ENCODE measurements around the gene LONP1. TPM values are rescaled to one million over a fixed set of nuclear protein-coding genes. Genes with fewer than 3 reads are reported as not detected.
"Not testable (repeated sequence)": the region's sequence is repeated elsewhere in the genome, so short reads cannot be mapped to it uniquely, and the experiment has no call there.

The LONP1 gene
- total RNA-seq, 1 donor, result 163 TPM

- no peaks in the 10 kb centered on the region for H3K27me3 ChIP-seq (ENCODE audit: insufficient read depth, low read length)
- no peaks in the 10 kb centered on the region for H3K9me3 ChIP-seq (ENCODE audit: low read depth, low read length)
- H3K4me2 ChIP-seq (ENCODE audit: insufficient read depth, low read length), result no peak overlapping the region
- H3K4me3 ChIP-seq (ENCODE audit: insufficient read depth, low read length), result no peak overlapping the region
- no peaks in the 10 kb centered on the region for H3K79me2 ChIP-seq (ENCODE audit: insufficient read depth, low read length)
- no peaks in the 10 kb centered on the region for H3K36me3 ChIP-seq (ENCODE audit: insufficient read depth, low read length)
- no peaks in the 10 kb centered on the region for H4K20me1 ChIP-seq (ENCODE audit: insufficient read depth, low read length)
- no peak for TF ChIP-seq CTCF (IDR thresholded peaks at IDR 0.05; ENCODE audit: extremely low read depth, low read depth, low read length)
- H2AFZ ChIP-seq (ENCODE audit: low read length), result no peak overlapping the region
- H3K27ac ChIP-seq (ENCODE audit: low read depth, low read length), result no peak overlapping the region
- H3K4me1 ChIP-seq (ENCODE audit: insufficient read depth, low read length), result no peaks in the 10 kb centered on the region
- DNase-seq (ENCODE audit: insufficient read length, low spot score, missing footprints), result peak; percentile 48
Measured at GRCh38 chr19:5743630-5744029, 23.7 kb upstream of the LONP1 start.

GRCh38 chr19:5742051-5742450, 22.1 kb upstream of the LONP1 start:
- Histone ChIP-seq H3K4me3 (ENCODE audit: insufficient read depth, low read length) (no peak overlapping the region), H2AFZ (ENCODE audit: low read length) (no peak overlapping the region), H3K4me2 (ENCODE audit: insufficient read depth, low read length) (no peak overlapping the region), H3K27me3 (ENCODE audit: insufficient read depth, low read length) (no peaks in the 10 kb centered on the region), H3K27ac (ENCODE audit: low read depth, low read length) (no peak overlapping the region), H3K79me2 (ENCODE audit: insufficient read depth, low read length) (no peaks in the 10 kb centered on the region), H3K36me3 (ENCODE audit: insufficient read depth, low read length) (no peaks in the 10 kb centered on the region), H3K9me3 (ENCODE audit: low read depth, low read length) (no peaks in the 10 kb centered on the region), H4K20me1 (ENCODE audit: insufficient read depth, low read length) (no peaks in the 10 kb centered on the region), H3K4me1 (ENCODE audit: insufficient read depth, low read length) (no peaks in the 10 kb centered on the region)
- TF ChIP-seq CTCF (IDR thresholded peaks at IDR 0.05; ENCODE audit: extremely low read depth, low read depth, low read length), result no peak
- no peak for DNase-seq (ENCODE audit: insufficient read length, low spot score, missing footprints)

- no peaks in the 10 kb centered on the region for H3K79me2 ChIP-seq (ENCODE audit: insufficient read depth, low read length)
- no peaks in the 10 kb centered on the region for H3K9me3 ChIP-seq (ENCODE audit: low read depth, low read length)
- no peak overlapping the region for H2AFZ ChIP-seq (ENCODE audit: low read length)
- no peak for TF ChIP-seq CTCF (IDR thresholded peaks at IDR 0.05; ENCODE audit: extremely low read depth, low read depth, low read length)
- no peaks in the 10 kb centered on the region for H3K27me3 ChIP-seq (ENCODE audit: insufficient read depth, low read length)
- no peak for DNase-seq (ENCODE audit: insufficient read length, low spot score, missing footprints)
- no peaks in the 10 kb centered on the region for H4K20me1 ChIP-seq (ENCODE audit: insufficient read depth, low read length)
- no peak overlapping the region for H3K4me2 ChIP-seq (ENCODE audit: insufficient read depth, low read length)
- H3K36me3 ChIP-seq (ENCODE audit: insufficient read depth, low read length), result no peaks in the 10 kb centered on the region
- H3K4me1 ChIP-seq (ENCODE audit: insufficient read depth, low read length), result no peaks in the 10 kb centered on the region
- no peak overlapping the region for H3K27ac ChIP-seq (ENCODE audit: low read depth, low read length)
- no peak overlapping the region for H3K4me3 ChIP-seq (ENCODE audit: insufficient read depth, low read length)
Measured at GRCh38 chr19:5738423-5738822, 18.5 kb upstream of the LONP1 start.

GRCh38 chr19:5733172-5733571, 13.2 kb upstream of the LONP1 start:
- H3K9me3 ChIP-seq (ENCODE audit: low read depth, low read length); DNase-seq (ENCODE audit: insufficient read length, low spot score, missing footprints); H3K4me2 ChIP-seq (ENCODE audit: insufficient read depth, low read length); H3K36me3 ChIP-seq (ENCODE audit: insufficient read depth, low read length); H2AFZ ChIP-seq (ENCODE audit: low read length); H3K4me3 ChIP-seq (ENCODE audit: insufficient read depth, low read length); H3K27ac ChIP-seq (ENCODE audit: low read depth, low read length); H3K4me1 ChIP-seq (ENCODE audit: insufficient read depth, low read length); H4K20me1 ChIP-seq (ENCODE audit: insufficient read depth, low read length); H3K27me3 ChIP-seq (ENCODE audit: insufficient read depth, low read length); H3K79me2 ChIP-seq (ENCODE audit: insufficient read depth, low read length): not testable (repeated sequence)
